C1 segment of cervical spinal cord (tissue), 14 donors: ENCODE data around the gene PCLO.
"Not testable (repeated sequence)": the region's sequence is repeated elsewhere in the genome, so short reads cannot be mapped to it uniquely, and the experiment has no call there.

Experiments used
- DNase-seq, 14 donors: peaks; one replicate each; lab custom pipeline; 2025; lab: John Stamatoyannopoulos, UW

The PCLO gene

GRCh38 chr7:82736633-82737032 lies 426.1 kb downstream of the PCLO start:
- DNase-seq = no peak

- no peak for DNase-seq
Observed at GRCh38 chr7:82732677-82733076, 430.0 kb downstream of the PCLO start.

DNA sequence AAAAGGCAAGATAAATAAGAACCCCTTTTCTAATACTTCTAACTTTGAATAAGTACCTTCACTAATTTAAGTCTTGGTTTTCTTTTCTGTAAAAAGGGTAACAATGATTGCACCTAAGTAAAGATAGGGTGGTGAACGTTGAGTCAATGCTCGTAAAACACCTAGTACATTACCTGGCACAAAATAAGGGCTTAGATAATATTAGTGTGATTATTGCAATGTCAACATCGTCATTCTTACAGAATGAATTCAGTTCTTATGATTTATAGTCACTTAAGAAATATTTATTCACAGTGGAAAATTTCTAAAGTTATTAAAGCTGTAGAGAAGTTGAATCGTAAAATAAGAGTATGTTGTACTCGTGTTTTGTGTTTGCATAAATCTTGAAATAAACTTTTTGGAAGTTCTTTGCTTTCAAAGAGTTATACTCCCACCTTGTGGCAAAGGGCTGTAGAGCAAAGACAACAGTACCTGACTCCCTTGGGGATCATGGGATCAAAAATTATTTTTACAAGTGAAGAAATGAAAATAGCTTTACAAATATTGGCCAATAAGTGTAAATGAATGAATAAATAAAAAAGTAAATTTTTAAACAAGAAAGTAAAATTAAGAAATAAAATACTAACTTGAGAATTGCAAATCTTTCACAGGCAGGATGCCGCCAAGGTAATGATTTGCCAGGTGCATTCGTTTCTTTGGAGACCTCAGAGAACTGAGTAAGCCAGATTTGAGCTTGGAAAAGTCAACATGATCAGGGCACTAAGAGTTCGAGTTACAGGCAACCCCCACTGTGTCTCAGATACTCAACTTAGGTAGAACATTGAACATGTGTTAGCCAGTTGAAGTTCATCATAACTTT lies 433.3 kb downstream of the PCLO start:
- DNase-seq = no peak

DNA sequence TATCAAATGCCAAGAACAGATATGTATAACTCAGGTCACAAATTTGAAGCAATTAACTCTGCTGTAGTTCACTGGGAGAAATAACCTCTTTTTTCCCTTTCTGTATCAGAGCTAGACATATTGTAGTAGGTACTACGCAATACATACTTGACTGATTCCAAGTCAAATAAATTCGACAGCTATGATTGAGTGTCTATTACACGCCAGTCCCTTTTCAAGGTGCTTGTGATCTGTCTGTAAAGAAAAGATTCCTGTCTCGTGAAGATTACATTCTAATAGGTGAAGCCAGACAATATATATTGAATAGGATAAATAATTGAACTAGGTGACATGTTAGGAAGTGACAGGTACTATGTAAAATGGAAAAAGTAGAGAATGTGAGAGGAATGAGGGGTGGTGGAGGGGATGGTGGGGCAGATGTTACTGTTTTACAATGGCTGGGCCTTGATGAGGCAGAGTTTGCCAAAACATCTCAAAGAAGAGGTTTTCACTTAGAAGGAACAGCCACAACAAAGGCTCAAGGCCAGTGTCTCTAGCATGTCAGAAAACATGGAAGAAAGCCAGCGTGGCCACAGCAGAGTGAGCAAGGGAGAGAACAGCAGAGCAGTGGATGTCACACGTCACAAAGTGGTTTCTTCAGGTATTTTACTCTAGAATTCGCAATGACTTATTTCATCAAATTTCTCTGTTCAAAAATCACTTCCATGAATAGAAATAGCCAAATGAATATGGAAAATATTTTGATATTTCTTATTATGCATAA lies 436.5 kb downstream of the PCLO start:
- DNase-seq = no peak

DNA sequence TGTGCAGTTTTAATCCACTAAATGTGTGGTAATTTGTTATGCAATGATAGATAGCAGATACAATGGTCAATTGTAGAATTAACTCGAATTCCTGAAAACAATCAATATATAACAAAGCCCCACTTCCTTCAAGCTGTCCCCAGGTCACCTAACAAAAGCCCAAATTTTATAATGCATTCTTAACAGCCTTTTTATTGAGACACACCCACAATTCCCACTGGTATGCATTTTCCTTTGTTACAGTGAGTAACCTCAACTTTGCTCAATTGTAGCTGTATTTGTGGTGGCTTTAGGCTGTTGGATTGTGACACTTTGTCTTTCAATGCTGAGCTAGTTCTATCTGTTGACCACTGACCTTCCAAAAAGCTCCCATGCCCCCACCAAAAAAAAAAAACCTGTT lies 439.3 kb downstream of the PCLO start:
- DNase-seq = no peak

- DNase-seq = no peak
Observed at GRCh38 chr7:82722946-82723345, 439.7 kb downstream of the PCLO start.

DNA sequence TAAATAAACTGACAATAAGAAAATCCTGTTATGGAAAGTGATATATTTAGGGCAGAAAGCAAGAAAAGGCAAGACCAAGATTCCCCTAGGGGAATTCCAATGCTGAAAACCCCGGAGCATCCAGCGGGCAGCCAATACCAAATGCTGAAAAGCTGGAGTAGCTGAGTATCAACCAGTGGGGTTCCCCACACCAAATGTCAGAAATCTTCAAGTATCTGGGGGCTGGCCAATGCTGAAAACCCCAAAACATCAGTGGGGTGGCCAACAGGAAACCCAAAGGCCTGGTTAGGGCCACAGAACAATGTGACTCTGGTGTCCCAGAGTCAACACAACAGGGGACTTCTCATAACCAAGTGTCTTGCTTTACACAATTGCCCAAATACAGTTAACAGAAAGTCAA lies 447.3 kb downstream of the PCLO start:
- DNase-seq = no peak

GRCh38 chr7:82714883-82715282 lies 447.8 kb downstream of the PCLO start:
- DNase-seq = no peak

- DNase-seq = no peak
Observed at GRCh38 chr7:82713506-82713905, 449.2 kb downstream of the PCLO start.

- DNase-seq = not testable (repeated sequence)
Observed at GRCh38 chr7:82706344-82706743, 456.3 kb downstream of the PCLO start.

- no peak for DNase-seq
Observed at GRCh38 chr7:82705517-82706260, 457.0 kb downstream of the PCLO start.

DNA sequence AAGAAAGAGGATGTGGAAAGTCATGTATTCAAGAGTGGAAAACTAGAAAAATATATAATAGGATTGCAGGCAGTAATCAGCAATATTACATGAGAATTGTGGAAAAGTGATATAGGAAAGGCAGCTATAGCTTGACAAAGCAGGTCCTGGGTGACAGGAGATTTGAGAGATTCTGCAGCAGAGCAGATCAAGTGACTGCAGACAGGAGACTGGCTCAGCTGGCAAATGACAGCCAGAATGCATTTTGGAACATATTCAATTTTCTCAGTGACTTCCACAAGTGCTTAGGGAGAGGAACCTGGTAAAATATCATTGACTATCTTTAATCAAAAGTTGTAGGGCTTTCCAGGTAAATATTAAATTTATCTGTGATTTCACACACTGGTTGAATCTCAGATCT lies 458.6 kb downstream of the PCLO start:
- no peak for DNase-seq
